Measurements from ENCODE around the gene CHIC1. TPM values are rescaled to one million over a fixed set of nuclear protein-coding genes. Genes with fewer than 3 reads are reported as not detected.
"Not testable (repeated sequence)": the region's sequence is repeated elsewhere in the genome, so short reads cannot be mapped to it uniquely, and the experiment has no call there.

The CHIC1 gene
- total RNA-seq, result 15.8 and 16.7 TPM in 2 replicates
- polyA plus RNA-seq (2012), result 3.5 TPM

- DNase-seq (ENCODE audit: low read depth), result peak; percentile 56
Measured at GRCh38 chrX:73562984-73563737, at the start of gene CHIC1. CHIC1 (plus strand) TSS chrX:73563197; CDS start chrX:73563285, 88 bp downstream.

- DNase-seq (ENCODE audit: low read depth), result not testable (repeated sequence)
Measured at GRCh38 chrX:73522823-73523222, 40.2 kb upstream of the CHIC1 start.

GRCh38 chrX:73524906-73525305, 38.1 kb upstream of the CHIC1 start:
- no peak for DNase-seq (ENCODE audit: low read depth)

GRCh38 chrX:73525928-73526690, 36.9 kb upstream of the CHIC1 start:
- DNase-seq (ENCODE audit: low read depth), result no peak

- DNase-seq (ENCODE audit: low read depth), result not testable (repeated sequence)
Measured at GRCh38 chrX:73531655-73532054, 31.3 kb upstream of the CHIC1 start.

- DNase-seq (ENCODE audit: low read depth), result no peak
Measured at GRCh38 chrX:73556159-73556558, 6.8 kb upstream of the CHIC1 start.

GRCh38 chrX:73561801-73562200, 1.2 kb upstream of the CHIC1 start:
- no peak for DNase-seq (ENCODE audit: low read depth)

- DNase-seq (ENCODE audit: low read depth), result no peak
Measured at GRCh38 chrX:73562458-73562857, 539 bp upstream of the CHIC1 start.

GRCh38 chrX:73563738-73564068, 706 bp downstream of the CHIC1 start:
- DNase-seq (ENCODE audit: low read depth), result peak; percentile 8

- peak; percentile 68 for DNase-seq (ENCODE audit: low read depth)
Measured at GRCh38 chrX:73577361-73577760, 14.4 kb downstream of the CHIC1 start.

- no peak for DNase-seq (ENCODE audit: low read depth)
Measured at GRCh38 chrX:73581002-73581628, 18.1 kb downstream of the CHIC1 start.

GRCh38 chrX:73597758-73598157, 34.8 kb downstream of the CHIC1 start:
- DNase-seq (ENCODE audit: low read depth), result not testable (repeated sequence)

- peak; percentile 17 for DNase-seq (ENCODE audit: low read depth)
Measured at GRCh38 chrX:73615022-73615421, 52.0 kb downstream of the CHIC1 start.

GRCh38 chrX:73641669-73642068, 78.7 kb downstream of the CHIC1 start:
- not testable (repeated sequence) for DNase-seq (ENCODE audit: low read depth)

GRCh38 chrX:73647212-73647611, 84.2 kb downstream of the CHIC1 start:
- peak; percentile 10 for DNase-seq (ENCODE audit: low read depth)

- DNase-seq (ENCODE audit: low read depth), result no peak
Measured at GRCh38 chrX:73647632-73648322, 84.8 kb downstream of the CHIC1 start.

- not testable (repeated sequence) for DNase-seq (ENCODE audit: low read depth)
Measured at GRCh38 chrX:73661322-73661721, 98.3 kb downstream of the CHIC1 start.

GRCh38 chrX:73668779-73669178, 105.8 kb downstream of the CHIC1 start:
- peak; percentile 73 for DNase-seq (ENCODE audit: low read depth)

GRCh38 chrX:73681408-73681807, 118.4 kb downstream of the CHIC1 start:
- DNase-seq (ENCODE audit: low read depth), result no peak

GRCh38 chrX:73683236-73683859, 120.4 kb downstream of the CHIC1 start:
- DNase-seq (ENCODE audit: low read depth), result no peak

- DNase-seq (ENCODE audit: low read depth), result not testable (repeated sequence)
Measured at GRCh38 chrX:73707014-73707413, 144.0 kb downstream of the CHIC1 start.

Measured in myocyte (in vitro differentiated cells).